Keratinocyte (primary cell): ENCODE data around the gene DLG5. TPM values are rescaled to one million over a fixed set of nuclear protein-coding genes. Genes with fewer than 3 reads are reported as not detected.

Experiments used
- DNase-seq: peaks from one replicate; pipeline ENCODE4 v3.0.0-alpha.2; 2011; ENCODE audit warnings: low read depth, missing footprints, low spot score
- FAIRE-seq: peaks from 2 replicates; lab custom pipeline; 2011; peaks lifted over from hg19 to GRCh38; lab: Jason Lieb, UNC
- H2AFZ ChIP-seq: 2 replicates; pipeline ENCODE4 v1.6.0; 2012; ENCODE audit warnings: low read length, control low read depth, inconsistent platforms; ENCODE audit not compliant: control insufficient read depth
- H3K27ac ChIP-seq: 2 replicates; pipeline ENCODE4 v1.5.1; 2011; ENCODE audit warnings: low read length; ENCODE audit not compliant: control insufficient read depth, insufficient read depth
- H3K27me3 ChIP-seq: 3 replicates; pipeline ENCODE4 v1.6.0; 2011; ENCODE audit warnings: low read length; ENCODE audit not compliant: control insufficient read depth, insufficient read depth; ENCODE audit errors: extremely low read depth
- H3K36me3 ChIP-seq, 2 experiments: 2 replicates in 1 of 2; 3 replicates in 1 of 2; pipeline ENCODE4 v1.5.1; 2011; ENCODE audit warnings: low read length in 2 of 2, mild to moderate bottlenecking in 1 of 2; ENCODE audit not compliant: control insufficient read depth in 2 of 2, insufficient read depth in 2 of 2; ENCODE audit errors: extremely low read depth in 1 of 2
- H3K4me1 ChIP-seq: 3 replicates; pipeline ENCODE4 v1.5.1; 2011; ENCODE audit warnings: low read length; ENCODE audit not compliant: control insufficient read depth, insufficient read depth; ENCODE audit errors: extremely low read depth
- H3K4me2 ChIP-seq: 3 replicates; pipeline ENCODE4 v1.6.0; 2011; ENCODE audit warnings: low read depth, low read length; ENCODE audit not compliant: control insufficient read depth, insufficient read depth; ENCODE audit errors: extremely low read depth
- H3K4me3 ChIP-seq, 3 experiments: fragments of 200-600 bp in 1 of 3; sonication (generic) in 1 of 3; 2 replicates in 2 of 3; 3 replicates in 1 of 3; pipeline ENCODE4 v1.5.1; 2011 to 2016; ENCODE audit warnings: low read length in 3 of 3, mild to moderate bottlenecking in 3 of 3, control low read depth in 2 of 3, inconsistent platforms in 1 of 3, low read depth in 1 of 3, mixed read lengths in 1 of 3, mixed run types in 1 of 3, moderate library complexity in 1 of 3; ENCODE audit not compliant: control insufficient read depth in 2 of 3, insufficient read depth in 2 of 3; ENCODE audit errors: extremely low read depth in 1 of 3
- H3K79me2 ChIP-seq: 2 replicates; pipeline ENCODE4 v1.6.0; 2012; ENCODE audit warnings: low read length; ENCODE audit not compliant: control insufficient read depth, insufficient read depth
- H3K9ac ChIP-seq: 3 replicates; pipeline ENCODE4 v1.6.0; 2011; ENCODE audit warnings: low read length; ENCODE audit not compliant: control insufficient read depth, insufficient read depth; ENCODE audit errors: extremely low read depth
- H3K9me1 ChIP-seq: 3 replicates; pipeline ENCODE4 v1.6.0; 2011; ENCODE audit warnings: low read length; ENCODE audit not compliant: control insufficient read depth, insufficient read depth; ENCODE audit errors: extremely low read depth
- H3K9me3 ChIP-seq: 2 replicates; pipeline ENCODE4 v1.5.1; 2012; ENCODE audit warnings: low read depth, low read length; ENCODE audit not compliant: control insufficient read depth
- H4K20me1 ChIP-seq: 3 replicates; pipeline ENCODE4 v1.6.0; 2011; ENCODE audit warnings: low read length; ENCODE audit not compliant: control insufficient read depth, insufficient read depth; ENCODE audit errors: extremely low read depth
- EZH2 ChIP-seq: IDR thresholded peaks from one replicate; pipeline ENCODE4 v1.6.1; 2012; ENCODE audit warnings: inconsistent platforms, mild to moderate bottlenecking, low read length, moderate library complexity
- dilution Hi-C: fragments of 300-500 bp; cut with MboI; formaldehyde crosslinking; loops from one replicate; pipeline ENCODE4 v1.7.0; 2020; ENCODE audit warnings: low sequenced_read_pairs; ENCODE audit not compliant: extremely low pct_ligation_motif_present
- polyA plus RNA-seq, 5 experiments: library from polyadenylated mRNA; depleted of rRNA in 3 of 5; stranded (reverse) in 3 of 5; stranded (forward) in 1 of 5; unstranded in 1 of 5; fragments of >200 nt; gene quantifications; 1 replicate in 1 of 5; 2 replicates in 3 of 5; 3 replicates in 1 of 5; pipeline versions ENCODE4 v1.2.1 to v1.2.3, GENCODE V29; 2011 to 2012; ENCODE audit warnings: missing spikeins in 2 of 5, low read depth in 1 of 5, low replicate concordance in 1 of 5
- TF ChIP-seq, protein P1 (sequence below), 3 experiments: IDR thresholded peaks in 1 of 3; conservative IDR thresholded peaks in 1 of 3; optimal IDR thresholded peaks in 1 of 3; 2 replicates in 2 of 3; 3 replicates in 1 of 3; pipeline versions ENCODE3 to v1.5.1; 2011; ENCODE audit warnings: low read length in 3 of 3, mild to moderate bottlenecking in 3 of 3, moderate library complexity in 2 of 3, control low read depth in 1 of 3, inconsistent platforms in 1 of 3; ENCODE audit not compliant: insufficient read depth in 2 of 3; ENCODE audit errors: extremely low read depth in 1 of 3

Gene DLG5
- polyA plus RNA-seq, 1 donor (not counting 4 experiments of a cell fraction or from before 2014, with no cell fraction given), result 17.2 TPM

DNA sequence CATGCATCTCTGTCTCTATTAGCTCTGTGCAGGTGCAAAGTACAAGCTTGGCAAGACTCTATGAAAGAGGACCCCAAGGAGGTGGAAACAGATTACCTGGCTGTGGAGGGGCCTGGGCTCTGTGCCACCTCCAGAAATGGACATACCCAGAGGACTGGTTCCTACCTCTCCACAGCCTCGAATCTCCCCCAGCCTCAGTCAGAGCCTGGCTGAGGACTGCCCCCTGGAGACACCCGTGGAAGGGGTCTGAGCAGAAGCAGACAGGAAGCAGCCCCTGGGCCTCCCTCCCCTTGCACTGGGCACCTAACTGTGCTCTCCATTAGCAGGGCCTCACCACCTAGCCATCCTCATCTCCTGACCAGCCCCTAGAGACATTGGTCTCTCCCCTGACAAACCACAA is 92.0 kb downstream of the DLG5 start:
- H4K20me1 ChIP-seq, result no peaks in the 10 kb centered on the region
- H3K9ac ChIP-seq, result no peak overlapping the region
- H3K27me3 ChIP-seq, result no peaks in the 10 kb centered on the region
- no peaks in the 10 kb centered on the region for H3K9me3 ChIP-seq
- H3K27ac ChIP-seq, result no peak overlapping the region
- no peak for TF ChIP-seq EZH2
- TF ChIP-seq, protein P1, sequence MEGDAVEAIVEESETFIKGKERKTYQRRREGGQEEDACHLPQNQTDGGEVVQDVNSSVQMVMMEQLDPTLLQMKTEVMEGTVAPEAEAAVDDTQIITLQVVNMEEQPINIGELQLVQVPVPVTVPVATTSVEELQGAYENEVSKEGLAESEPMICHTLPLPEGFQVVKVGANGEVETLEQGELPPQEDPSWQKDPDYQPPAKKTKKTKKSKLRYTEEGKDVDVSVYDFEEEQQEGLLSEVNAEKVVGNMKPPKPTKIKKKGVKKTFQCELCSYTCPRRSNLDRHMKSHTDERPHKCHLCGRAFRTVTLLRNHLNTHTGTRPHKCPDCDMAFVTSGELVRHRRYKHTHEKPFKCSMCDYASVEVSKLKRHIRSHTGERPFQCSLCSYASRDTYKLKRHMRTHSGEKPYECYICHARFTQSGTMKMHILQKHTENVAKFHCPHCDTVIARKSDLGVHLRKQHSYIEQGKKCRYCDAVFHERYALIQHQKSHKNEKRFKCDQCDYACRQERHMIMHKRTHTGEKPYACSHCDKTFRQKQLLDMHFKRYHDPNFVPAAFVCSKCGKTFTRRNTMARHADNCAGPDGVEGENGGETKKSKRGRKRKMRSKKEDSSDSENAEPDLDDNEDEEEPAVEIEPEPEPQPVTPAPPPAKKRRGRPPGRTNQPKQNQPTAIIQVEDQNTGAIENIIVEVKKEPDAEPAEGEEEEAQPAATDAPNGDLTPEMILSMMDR (optimal IDR thresholded peaks at IDR 0.05 in 1 of 3, IDR thresholded peaks at IDR 0.05 in 1 of 3, conservative IDR thresholded peaks at IDR 0.05 in 1 of 3; ENCODE audit: extremely low read depth in 1 of 3, insufficient read depth in 2 of 3, low read length in 3 of 3), result no peak
- peaks cover 35 to 45% of the 10 kb centered on the region in 2 experiments for H3K36me3 ChIP-seq
- no peaks in the 10 kb centered on the region for H3K4me1 ChIP-seq
- no peaks in the 10 kb centered on the region for H3K9me1 ChIP-seq
- no peaks in the 10 kb centered on the region for H3K79me2 ChIP-seq
- dilution Hi-C loops, result no loop called here
- no peak for DNase-seq
- no peak overlapping the region for H3K4me3 ChIP-seq
- no peak overlapping the region for H2AFZ ChIP-seq
- no peak overlapping the region for H3K4me2 ChIP-seq
- no peak for FAIRE-seq

DNA sequence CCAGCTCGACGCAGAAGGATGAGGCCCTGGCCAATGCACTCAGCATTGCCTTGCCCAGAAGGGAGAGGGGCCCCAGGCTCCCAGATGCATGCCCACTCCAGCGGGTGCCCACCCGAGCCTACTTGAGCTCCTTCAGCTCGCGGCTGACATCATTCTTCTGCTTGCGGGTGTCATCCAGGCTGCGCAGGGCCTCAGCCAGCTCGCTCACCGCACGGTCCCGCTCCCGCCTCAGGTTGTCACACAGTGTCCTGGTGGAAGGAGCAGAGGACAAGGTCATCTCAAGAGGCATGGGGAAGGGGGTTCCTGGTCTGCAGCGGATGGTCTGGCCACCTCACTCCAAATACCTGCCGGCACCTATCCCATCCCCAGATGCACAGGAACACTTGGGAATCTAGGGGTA is 92.8 kb downstream of the DLG5 start:
- no peaks in the 10 kb centered on the region for H3K9me3 ChIP-seq
- no peak overlapping the region for H3K4me2 ChIP-seq
- H3K27me3 ChIP-seq, result no peaks in the 10 kb centered on the region
- H3K9ac ChIP-seq, result no peak overlapping the region
- H3K4me3 ChIP-seq, result no peak overlapping the region
- FAIRE-seq (no peak), DNase-seq (no peak)
- no peaks in the 10 kb centered on the region for H3K79me2 ChIP-seq
- no peak for TF ChIP-seq EZH2
- TF ChIP-seq, protein P1 (optimal IDR thresholded peaks at IDR 0.05 in 1 of 3, IDR thresholded peaks at IDR 0.05 in 1 of 3, conservative IDR thresholded peaks at IDR 0.05 in 1 of 3; ENCODE audit: extremely low read depth in 1 of 3, insufficient read depth in 2 of 3, low read length in 3 of 3), result no peak
- dilution Hi-C loops, result no loop called here
- H3K36me3 ChIP-seq, result peaks cover 38 to 48% of the 10 kb centered on the region in 2 experiments
- no peak overlapping the region for H2AFZ ChIP-seq
- H3K27ac ChIP-seq, result no peak overlapping the region
- H3K4me1 ChIP-seq, result no peaks in the 10 kb centered on the region
- H3K9me1 ChIP-seq, result no peaks in the 10 kb centered on the region
- no peaks in the 10 kb centered on the region for H4K20me1 ChIP-seq
